ENCODE measurements around the gene ORAI2. TPM values are rescaled to one million over a fixed set of nuclear protein-coding genes. Genes with fewer than 3 reads are reported as not detected.

ORAI2 gene
- total and polyA plus RNA-seq, 2 of the 13 experiments (the other 11 are each of a cell fraction or from before 2014, with no cell fraction given): 3.0 to 6.0 TPM

DNA sequence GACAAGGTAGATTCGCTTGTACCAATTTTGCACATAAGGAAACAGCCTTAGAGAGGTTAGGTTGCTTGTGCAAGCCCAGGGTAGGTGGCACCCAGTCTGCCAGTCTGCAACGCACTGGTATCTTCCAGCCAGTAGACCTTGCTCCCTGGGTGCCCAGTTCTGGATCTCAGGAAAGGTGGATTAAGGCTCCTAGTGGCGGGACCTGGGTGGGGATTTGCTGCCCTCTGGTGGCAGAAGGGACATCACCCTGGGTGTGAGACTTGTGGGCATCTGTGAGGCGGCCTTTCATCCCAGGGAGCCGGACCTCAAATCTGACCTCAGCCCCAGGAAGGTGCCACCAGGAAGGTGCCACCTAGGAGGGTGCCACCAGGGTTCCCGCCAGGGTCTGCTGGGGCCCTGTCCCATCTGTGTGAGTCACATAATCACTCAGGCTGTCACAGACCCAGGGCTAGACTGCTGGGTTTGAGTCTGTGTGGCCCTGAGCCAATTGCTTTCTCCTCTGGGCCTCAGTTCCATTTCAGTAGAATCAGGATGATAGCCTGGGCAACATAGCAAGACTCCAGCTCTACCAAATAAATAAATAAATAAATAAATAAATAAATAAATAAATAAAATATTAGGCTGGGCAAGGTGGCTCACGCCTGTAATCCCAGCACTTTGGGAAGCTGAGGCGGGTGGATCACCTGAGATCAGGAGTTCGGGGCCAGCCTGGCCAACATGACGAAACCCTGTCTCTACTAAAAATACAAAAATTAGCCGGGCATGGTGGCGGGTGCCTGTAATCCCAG is 42.5 kb upstream of the ORAI2 start (continued):
- 0 out of 2 replicates have a peak, but pooled peaks have one; percentile 34 for TF ChIP-seq BRCA1 (CRISPR knock-in tag; IDR thresholded peaks at IDR 0.05)
- no peak for TF ChIP-seq GATA4 (IDR thresholded peaks at IDR 0.05; ENCODE audit: borderline replicate concordance, low read depth)
- TF ChIP-seq, protein P1, sequence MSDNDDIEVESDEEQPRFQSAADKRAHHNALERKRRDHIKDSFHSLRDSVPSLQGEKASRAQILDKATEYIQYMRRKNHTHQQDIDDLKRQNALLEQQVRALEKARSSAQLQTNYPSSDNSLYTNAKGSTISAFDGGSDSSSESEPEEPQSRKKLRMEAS (IDR thresholded peaks at IDR 0.05): peak; percentile 29; the same call in 1 of the 2 replicates
- no peak for TF ChIP-seq ZSCAN25 (CRISPR knock-in tag; IDR thresholded peaks at IDR 0.05)
- TF ChIP-seq RAD21 (CRISPR knock-in tag; IDR thresholded peaks at IDR 0.05): peak; percentile 91
- TF ChIP-seq, protein P2, sequence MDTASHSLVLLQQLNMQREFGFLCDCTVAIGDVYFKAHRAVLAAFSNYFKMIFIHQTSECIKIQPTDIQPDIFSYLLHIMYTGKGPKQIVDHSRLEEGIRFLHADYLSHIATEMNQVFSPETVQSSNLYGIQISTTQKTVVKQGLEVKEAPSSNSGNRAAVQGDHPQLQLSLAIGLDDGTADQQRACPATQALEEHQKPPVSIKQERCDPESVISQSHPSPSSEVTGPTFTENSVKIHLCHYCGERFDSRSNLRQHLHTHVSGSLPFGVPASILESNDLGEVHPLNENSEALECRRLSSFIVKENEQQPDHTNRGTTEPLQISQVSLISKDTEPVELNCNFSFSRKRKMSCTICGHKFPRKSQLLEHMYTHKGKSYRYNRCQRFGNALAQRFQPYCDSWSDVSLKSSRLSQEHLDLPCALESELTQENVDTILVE (CRISPR knock-in tag; IDR thresholded peaks at IDR 0.05): no peak
- 0 out of 2 replicates have a peak, but pooled peaks have one; percentile 31 for TF ChIP-seq ZNF670 (CRISPR knock-in tag; IDR thresholded peaks at IDR 0.05; ENCODE audit: borderline replicate concordance)
- TF ChIP-seq GFI1 (CRISPR knock-in tag; IDR thresholded peaks at IDR 0.05; ENCODE audit: borderline replicate concordance): no peak
- 0 out of 2 replicates have a peak, but pooled peaks have one; percentile 40 for TF ChIP-seq NRL (CRISPR knock-in tag; IDR thresholded peaks at IDR 0.05; ENCODE audit: borderline replicate concordance)
- TF ChIP-seq ZSCAN31 (CRISPR knock-in tag; IDR thresholded peaks at IDR 0.05; ENCODE audit: low read depth): 0 out of 2 replicates have a peak, but pooled peaks have one; percentile 32
- peak; percentile 33 for TF ChIP-seq RBM22 (optimal IDR thresholded peaks at IDR 0.05; ENCODE audit: low read length)
- TF ChIP-seq, protein P3, sequence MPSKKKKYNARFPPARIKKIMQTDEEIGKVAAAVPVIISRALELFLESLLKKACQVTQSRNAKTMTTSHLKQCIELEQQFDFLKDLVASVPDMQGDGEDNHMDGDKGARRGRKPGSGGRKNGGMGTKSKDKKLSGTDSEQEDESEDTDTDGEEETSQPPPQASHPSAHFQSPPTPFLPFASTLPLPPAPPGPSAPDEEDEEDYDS (CRISPR knock-in tag; IDR thresholded peaks at IDR 0.05): no peak
- TF ChIP-seq, protein P4, sequence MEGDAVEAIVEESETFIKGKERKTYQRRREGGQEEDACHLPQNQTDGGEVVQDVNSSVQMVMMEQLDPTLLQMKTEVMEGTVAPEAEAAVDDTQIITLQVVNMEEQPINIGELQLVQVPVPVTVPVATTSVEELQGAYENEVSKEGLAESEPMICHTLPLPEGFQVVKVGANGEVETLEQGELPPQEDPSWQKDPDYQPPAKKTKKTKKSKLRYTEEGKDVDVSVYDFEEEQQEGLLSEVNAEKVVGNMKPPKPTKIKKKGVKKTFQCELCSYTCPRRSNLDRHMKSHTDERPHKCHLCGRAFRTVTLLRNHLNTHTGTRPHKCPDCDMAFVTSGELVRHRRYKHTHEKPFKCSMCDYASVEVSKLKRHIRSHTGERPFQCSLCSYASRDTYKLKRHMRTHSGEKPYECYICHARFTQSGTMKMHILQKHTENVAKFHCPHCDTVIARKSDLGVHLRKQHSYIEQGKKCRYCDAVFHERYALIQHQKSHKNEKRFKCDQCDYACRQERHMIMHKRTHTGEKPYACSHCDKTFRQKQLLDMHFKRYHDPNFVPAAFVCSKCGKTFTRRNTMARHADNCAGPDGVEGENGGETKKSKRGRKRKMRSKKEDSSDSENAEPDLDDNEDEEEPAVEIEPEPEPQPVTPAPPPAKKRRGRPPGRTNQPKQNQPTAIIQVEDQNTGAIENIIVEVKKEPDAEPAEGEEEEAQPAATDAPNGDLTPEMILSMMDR (CRISPR knock-in tag; IDR thresholded peaks at IDR 0.05): peak; percentile 95
- TF ChIP-seq, protein P5, sequence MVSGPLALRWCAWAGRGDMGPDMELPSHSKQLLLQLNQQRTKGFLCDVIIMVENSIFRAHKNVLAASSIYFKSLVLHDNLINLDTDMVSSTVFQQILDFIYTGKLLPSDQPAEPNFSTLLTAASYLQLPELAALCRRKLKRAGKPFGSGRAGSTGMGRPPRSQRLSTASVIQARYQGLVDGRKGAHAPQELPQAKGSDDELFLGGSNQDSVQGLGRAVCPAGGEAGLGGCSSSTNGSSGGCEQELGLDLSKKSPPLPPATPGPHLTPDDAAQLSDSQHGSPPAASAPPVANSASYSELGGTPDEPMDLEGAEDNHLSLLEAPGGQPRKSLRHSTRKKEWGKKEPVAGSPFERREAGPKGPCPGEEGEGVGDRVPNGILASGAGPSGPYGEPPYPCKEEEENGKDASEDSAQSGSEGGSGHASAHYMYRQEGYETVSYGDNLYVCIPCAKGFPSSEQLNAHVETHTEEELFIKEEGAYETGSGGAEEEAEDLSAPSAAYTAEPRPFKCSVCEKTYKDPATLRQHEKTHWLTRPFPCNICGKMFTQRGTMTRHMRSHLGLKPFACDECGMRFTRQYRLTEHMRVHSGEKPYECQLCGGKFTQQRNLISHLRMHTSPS (CRISPR knock-in tag; IDR thresholded peaks at IDR 0.05; ENCODE audit: low read depth): peak; percentile 80; the same call in 1 of the 2 replicates
- peak; percentile 72; the same call in 1 of the 2 replicates for TF ChIP-seq PITX1 (CRISPR knock-in tag; IDR thresholded peaks at IDR 0.05)
- TF ChIP-seq SMC3 (IDR thresholded peaks at IDR 0.05; ENCODE audit: low read length): peak; percentile 89
- no peak for TF ChIP-seq ZNF644 (CRISPR knock-in tag; IDR thresholded peaks at IDR 0.05; ENCODE audit: low read depth)
- TF ChIP-seq HNRNPL (IDR thresholded peaks at IDR 0.05; ENCODE audit: low read depth, low read length): peak; percentile 90
- peak; percentile 63 for TF ChIP-seq XRCC5 (optimal IDR thresholded peaks at IDR 0.05; ENCODE audit: low read length)
- TF ChIP-seq, protein P6, sequence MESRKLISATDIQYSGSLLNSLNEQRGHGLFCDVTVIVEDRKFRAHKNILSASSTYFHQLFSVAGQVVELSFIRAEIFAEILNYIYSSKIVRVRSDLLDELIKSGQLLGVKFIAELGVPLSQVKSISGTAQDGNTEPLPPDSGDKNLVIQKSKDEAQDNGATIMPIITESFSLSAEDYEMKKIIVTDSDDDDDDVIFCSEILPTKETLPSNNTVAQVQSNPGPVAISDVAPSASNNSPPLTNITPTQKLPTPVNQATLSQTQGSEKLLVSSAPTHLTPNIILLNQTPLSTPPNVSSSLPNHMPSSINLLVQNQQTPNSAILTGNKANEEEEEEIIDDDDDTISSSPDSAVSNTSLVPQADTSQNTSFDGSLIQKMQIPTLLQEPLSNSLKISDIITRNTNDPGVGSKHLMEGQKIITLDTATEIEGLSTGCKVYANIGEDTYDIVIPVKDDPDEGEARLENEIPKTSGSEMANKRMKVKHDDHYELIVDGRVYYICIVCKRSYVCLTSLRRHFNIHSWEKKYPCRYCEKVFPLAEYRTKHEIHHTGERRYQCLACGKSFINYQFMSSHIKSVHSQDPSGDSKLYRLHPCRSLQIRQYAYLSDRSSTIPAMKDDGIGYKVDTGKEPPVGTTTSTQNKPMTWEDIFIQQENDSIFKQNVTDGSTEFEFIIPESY (CRISPR knock-in tag; IDR thresholded peaks at IDR 0.05): peak; percentile 88
- TF ChIP-seq STAG1 (CRISPR knock-in tag; IDR thresholded peaks at IDR 0.05): peak; percentile 91

Measured in HepG2 (cell line).